HCT116 (cell line): ENCODE results near the gene HIVEP2. TPM values are rescaled to one million over a fixed set of nuclear protein-coding genes. Genes with fewer than 3 reads are reported as not detected.

Experiments used
- ATAC-seq: fragments of 200-7000 bp; cut with Tn5 transposase; 2 replicates; pipeline ENCODE4 v1.9.1; 2020; ENCODE audit warnings: mild to moderate bottlenecking, moderate library complexity
- BruUV-seq: library from RNA; stranded (reverse); fragments of 400-500 nt; replicated peaks from 2 replicates; lab custom pipeline; 2021; lab: Mats Ljungman, UMichigan
- CTCF ChIA-PET: fragments of 300-600 bp; sonication (Branson Sonifier 250); formaldehyde crosslinking; loops from one replicate; lab custom pipeline; 2021; ENCODE audit warnings: antibody characterized with exemption; lab: Charles Lee
- POLR2A ChIA-PET: fragments of 300-600, 350-600 bp; sonication (Branson Sonifier 250); formaldehyde crosslinking; loops from one replicate; lab custom pipeline; 2021; ENCODE audit warnings: antibody characterized with exemption; lab: Charles Lee
- RAD21 ChIA-PET, 2 experiments: fragments of 300-600 bp; sonication (Branson Sonifier 250); formaldehyde crosslinking; loops; one replicate each; lab custom pipeline; 2023; ENCODE audit warnings: low total read pairs in 2 of 2; ENCODE audit not compliant: uncharacterized antibody in 2 of 2, unreplicated experiment in 2 of 2, low non-redundant PET in 1 of 2; lab: Charles Lee
- DNase-seq: peaks from one replicate; pipeline ENCODE4 v3.0.0-alpha.2; 2010; ENCODE audit warnings: low read depth, low spot score
- H2AFZ ChIP-seq: fragments of 200-600 bp; shearing (Covaris generic), sonication (generic); 2 replicates; pipeline ENCODE4 v1.6.1; 2017; ENCODE audit warnings: low read depth, mixed run types, mixed read lengths, antibody characterized with exemption, low read length; ENCODE audit not compliant: poor library complexity, severe bottlenecking
- H3K27ac ChIP-seq: 2 replicates; pipeline ENCODE4 v1.5.1; 2012; ENCODE audit warnings: low read depth, low read length
- H3K27me3 ChIP-seq: fragments of 200-600 bp; sonication (generic); 2 replicates; pipeline ENCODE4 v1.6.1; 2016; ENCODE audit warnings: mixed run types, low read length, mixed read lengths; ENCODE audit not compliant: insufficient read depth
- H3K36me3 ChIP-seq, 2 experiments: fragments of 200-500 bp in 1 of 2; fragments of 200-600 bp in 1 of 2; sonication (Bioruptor generic) in 1 of 2; sonication (generic) in 1 of 2; 2 replicates each; pipeline versions ENCODE4 v1.5.1 to v1.6.1; 2014 to 2016; ENCODE audit warnings: low read length in 2 of 2, inconsistent platforms in 1 of 2, mixed read lengths in 1 of 2, mixed run types in 1 of 2; ENCODE audit not compliant: insufficient read depth in 2 of 2, control insufficient read depth in 1 of 2
- H3K4me1 ChIP-seq, 2 experiments: fragments of 200-600 bp in 1 of 2; sonication (generic) in 1 of 2; 2 replicates each; pipeline versions ENCODE4 v1.5.1 to v1.6.1; 2012 to 2017; ENCODE audit warnings: low read length in 2 of 2, inconsistent platforms in 1 of 2, mild to moderate bottlenecking in 1 of 2, mixed read lengths in 1 of 2, mixed run types in 1 of 2, moderate library complexity in 1 of 2; ENCODE audit not compliant: insufficient read depth in 2 of 2, control insufficient read depth in 1 of 2
- H3K4me2 ChIP-seq: fragments of 200-600 bp; sonication (generic); 2 replicates; pipeline ENCODE4 v1.6.1; 2017; ENCODE audit warnings: mixed run types, low read length, mixed read lengths
- H3K4me3 ChIP-seq, 2 experiments: fragments of 200-600 bp in 1 of 2; sonication (generic) in 1 of 2; replicated peaks in 1 of 2; 2 replicates each; pipeline ENCODE4 v1.5.1; 2011 to 2016; ENCODE audit warnings: low read length in 2 of 2, control low read depth in 1 of 2, low read depth in 1 of 2, mild to moderate bottlenecking in 1 of 2, mixed read lengths in 1 of 2, mixed run types in 1 of 2
- H3K79me2 ChIP-seq: fragments of 200-600 bp; sonication (generic); 2 replicates; pipeline ENCODE4 v1.6.1; 2017; ENCODE audit warnings: mild to moderate bottlenecking, mixed run types, low read length, moderate library complexity, mixed read lengths; ENCODE audit not compliant: insufficient read depth
- H3K9ac ChIP-seq: fragments of 200-600 bp; sonication (generic); 2 replicates; pipeline ENCODE4 v1.6.1; 2016; ENCODE audit warnings: low read length, mixed read lengths
- H3K9me2 ChIP-seq: fragments of 200-600 bp; sonication (generic), shearing (Covaris generic); 2 replicates; pipeline ENCODE4 v1.6.1; 2017; ENCODE audit warnings: mixed run types, mild to moderate bottlenecking, moderate library complexity; ENCODE audit not compliant: insufficient read depth
- H3K9me3 ChIP-seq, 2 experiments: fragments of 200-500 bp in 1 of 2; fragments of 200-600 bp in 1 of 2; sonication (Bioruptor generic) in 1 of 2; sonication (generic) in 1 of 2; 2 replicates each; pipeline ENCODE4 v1.6.1; 2014 to 2017; ENCODE audit warnings: low read length in 2 of 2, mixed read lengths in 2 of 2, inconsistent platforms in 1 of 2, low read depth in 1 of 2, mild to moderate bottlenecking in 1 of 2, mixed run types in 1 of 2, moderate library complexity in 1 of 2; ENCODE audit not compliant: control insufficient read depth in 1 of 2, insufficient read depth in 1 of 2
- H4K20me1 ChIP-seq: fragments of 200-600 bp; sonication (generic), shearing (Covaris generic); 2 replicates; pipeline ENCODE4 v1.6.1; 2017; ENCODE audit warnings: mixed run types, mild to moderate bottlenecking, moderate library complexity; ENCODE audit not compliant: insufficient read depth
- EGR1 ChIP-seq: IDR thresholded peaks from 2 replicates; pipeline ENCODE4 v1.6.1; 2012; ENCODE audit warnings: low read depth
- ELF1 ChIP-seq: IDR thresholded peaks from 2 replicates; pipeline ENCODE4 v1.6.1; 2012; ENCODE audit warnings: low read depth, borderline replicate concordance
- EZH2 ChIP-seq: fragments of 200-600 bp; sonication (generic); IDR thresholded peaks from 2 replicates; pipeline ENCODE4 v1.6.1; 2017; ENCODE audit warnings: antibody characterized with exemption, mixed run types
- FOSL1 ChIP-seq: IDR thresholded peaks from 2 replicates; pipeline ENCODE4 v1.6.1; 2012; ENCODE audit warnings: low read depth
- JUND ChIP-seq: IDR thresholded peaks from 2 replicates; pipeline ENCODE4 v1.6.1; 2012
- POLR2AphosphoS5 ChIP-seq: IDR thresholded peaks from 2 replicates; pipeline ENCODE4 v1.6.1; 2011; ENCODE audit warnings: mild to moderate bottlenecking, low read depth, low read length, moderate library complexity
- RAD21 ChIP-seq: IDR thresholded peaks from 2 replicates; pipeline ENCODE4 v1.6.1; 2012; ENCODE audit warnings: low read depth, mild to moderate bottlenecking
- SIN3A ChIP-seq: IDR thresholded peaks from 2 replicates; pipeline ENCODE4 v1.6.1; 2012; ENCODE audit warnings: low read depth
- YY1 ChIP-seq: IDR thresholded peaks from 2 replicates; pipeline ENCODE4 v1.6.1; 2011; ENCODE audit warnings: low read length, low read depth, moderate library complexity, mild to moderate bottlenecking; ENCODE audit not compliant: insufficient replicate concordance; ENCODE audit errors: extremely low read depth
- ZNF274 ChIP-seq: fragments of 200-500 bp; sonication (Bioruptor generic); IDR thresholded peaks from 2 replicates; pipeline ENCODE4 v1.6.1; 2014; ENCODE audit warnings: mild to moderate bottlenecking, low read depth, low read length, inconsistent platforms
- intact Hi-C: fragments of 100-400 bp; cut with micrococcal nuclease; formaldehyde crosslinking; loops from 2 replicates; pipeline ENCODE4 v1.10.0; 2022
- total RNA-seq: library from RNA; stranded (reverse); gene quantifications from one replicate; pipeline ENCODE4 v1.2.1, GENCODE V29; 2021; ENCODE audit not compliant: unreplicated experiment
- TF ChIP-seq, protein P1 (sequence below): IDR thresholded peaks from 2 replicates; pipeline ENCODE4 v1.6.1; 2012; ENCODE audit warnings: low read depth
- TF ChIP-seq, protein P2 (sequence below): IDR thresholded peaks from 2 replicates; pipeline ENCODE4 v1.6.1; 2012
- TF ChIP-seq, protein P3 (sequence below), 3 experiments: fragments of 200-600 bp in 1 of 3; sonication (generic) in 1 of 3; IDR thresholded peaks in 2 of 3; conservative IDR thresholded peaks in 1 of 3; 2 replicates each; pipeline ENCODE4 v1.5.1; 2012 to 2017; ENCODE audit warnings: low read depth in 2 of 3, low read length in 2 of 3, antibody characterized with exemption in 1 of 3, borderline replicate concordance in 1 of 3, control low read depth in 1 of 3, mild to moderate bottlenecking in 1 of 3, mixed read lengths in 1 of 3, mixed run types in 1 of 3, moderate library complexity in 1 of 3; ENCODE audit not compliant: insufficient read depth in 1 of 3

Gene HIVEP2
- total RNA-seq, 1 experiment from 2014 or later = 8.1 TPM

DNA sequence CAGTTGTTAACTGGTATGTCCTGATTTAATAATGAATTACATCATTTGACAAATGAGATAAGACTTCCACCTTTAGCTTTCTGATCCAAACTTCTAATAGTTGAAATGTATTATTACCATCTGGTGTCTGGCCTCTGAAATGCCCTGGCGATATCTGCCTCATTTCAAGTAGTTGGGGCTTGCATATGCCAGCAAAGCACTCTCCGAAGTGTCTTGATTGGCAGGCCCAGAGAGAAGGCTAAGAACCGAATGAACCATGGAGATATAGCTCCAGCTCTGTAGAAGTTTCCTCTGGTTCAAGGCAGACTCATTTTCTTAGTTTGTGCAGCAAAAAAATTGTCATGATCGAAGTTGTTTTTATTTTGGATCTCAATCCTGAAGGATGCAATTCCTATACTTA is 13.4 kb upstream of the HIVEP2 start:
- H2AFZ ChIP-seq = no peak overlapping the region
- DNase-seq = no peak
- ATAC-seq = no peak
- no TSS peak for BruUV-seq
- H3K9me3 ChIP-seq = no peaks in the 10 kb centered on the region
- RAD21 ChIA-PET = no interaction called here
- H3K4me1 ChIP-seq = no peaks in the 10 kb centered on the region
- no peaks in the 10 kb centered on the region for H3K79me2 ChIP-seq
- CTCF ChIA-PET = no interaction called here
- H3K4me3 ChIP-seq = no peak overlapping the region
- no peak overlapping the region for H3K27ac ChIP-seq
- no peaks in the 10 kb centered on the region for H3K9me2 ChIP-seq
- no peaks in the 10 kb centered on the region for H3K27me3 ChIP-seq
- POLR2A ChIA-PET = no interaction called here
- no peaks in the 10 kb centered on the region for H3K36me3 ChIP-seq
- H3K9ac ChIP-seq = no peak overlapping the region
- H4K20me1 ChIP-seq = no peaks in the 10 kb centered on the region
- intact Hi-C loops = no loop called here
- TF ChIP-seq, protein P1, sequence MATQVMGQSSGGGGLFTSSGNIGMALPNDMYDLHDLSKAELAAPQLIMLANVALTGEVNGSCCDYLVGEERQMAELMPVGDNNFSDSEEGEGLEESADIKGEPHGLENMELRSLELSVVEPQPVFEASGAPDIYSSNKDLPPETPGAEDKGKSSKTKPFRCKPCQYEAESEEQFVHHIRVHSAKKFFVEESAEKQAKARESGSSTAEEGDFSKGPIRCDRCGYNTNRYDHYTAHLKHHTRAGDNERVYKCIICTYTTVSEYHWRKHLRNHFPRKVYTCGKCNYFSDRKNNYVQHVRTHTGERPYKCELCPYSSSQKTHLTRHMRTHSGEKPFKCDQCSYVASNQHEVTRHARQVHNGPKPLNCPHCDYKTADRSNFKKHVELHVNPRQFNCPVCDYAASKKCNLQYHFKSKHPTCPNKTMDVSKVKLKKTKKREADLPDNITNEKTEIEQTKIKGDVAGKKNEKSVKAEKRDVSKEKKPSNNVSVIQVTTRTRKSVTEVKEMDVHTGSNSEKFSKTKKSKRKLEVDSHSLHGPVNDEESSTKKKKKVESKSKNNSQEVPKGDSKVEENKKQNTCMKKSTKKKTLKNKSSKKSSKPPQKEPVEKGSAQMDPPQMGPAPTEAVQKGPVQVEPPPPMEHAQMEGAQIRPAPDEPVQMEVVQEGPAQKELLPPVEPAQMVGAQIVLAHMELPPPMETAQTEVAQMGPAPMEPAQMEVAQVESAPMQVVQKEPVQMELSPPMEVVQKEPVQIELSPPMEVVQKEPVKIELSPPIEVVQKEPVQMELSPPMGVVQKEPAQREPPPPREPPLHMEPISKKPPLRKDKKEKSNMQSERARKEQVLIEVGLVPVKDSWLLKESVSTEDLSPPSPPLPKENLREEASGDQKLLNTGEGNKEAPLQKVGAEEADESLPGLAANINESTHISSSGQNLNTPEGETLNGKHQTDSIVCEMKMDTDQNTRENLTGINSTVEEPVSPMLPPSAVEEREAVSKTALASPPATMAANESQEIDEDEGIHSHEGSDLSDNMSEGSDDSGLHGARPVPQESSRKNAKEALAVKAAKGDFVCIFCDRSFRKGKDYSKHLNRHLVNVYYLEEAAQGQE = no peak
- TF ChIP-seq, protein P2, sequence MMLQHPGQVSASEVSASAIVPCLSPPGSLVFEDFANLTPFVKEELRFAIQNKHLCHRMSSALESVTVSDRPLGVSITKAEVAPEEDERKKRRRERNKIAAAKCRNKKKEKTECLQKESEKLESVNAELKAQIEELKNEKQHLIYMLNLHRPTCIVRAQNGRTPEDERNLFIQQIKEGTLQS = no peak
- TF ChIP-seq YY1 = no peak
- no peak overlapping the region for H3K4me2 ChIP-seq

DNA sequence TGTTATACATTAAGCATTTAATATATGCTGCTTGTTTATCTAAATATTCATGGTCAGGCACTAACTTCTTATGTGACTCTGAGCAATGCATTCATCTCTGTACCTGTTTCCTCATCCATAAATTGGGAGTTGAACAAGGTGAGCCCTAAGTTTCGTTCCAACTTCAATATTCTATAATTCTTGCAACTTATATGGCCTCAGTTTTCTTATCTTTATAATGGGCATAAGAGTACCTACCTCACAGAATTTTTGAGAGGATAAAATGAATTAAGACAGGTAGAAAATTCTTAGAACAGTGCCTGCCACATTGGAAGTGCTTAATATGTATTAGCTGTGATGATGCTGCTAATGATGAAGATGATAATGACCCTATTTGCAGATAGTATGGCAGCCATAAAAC is 11.8 kb upstream of the HIVEP2 start:
- RAD21 ChIA-PET = no interaction called here
- TF ChIP-seq ZNF274 = no peak
- TF ChIP-seq FOSL1 = no peak
- no peak for TF ChIP-seq POLR2AphosphoS5
- TF ChIP-seq, protein P3, sequence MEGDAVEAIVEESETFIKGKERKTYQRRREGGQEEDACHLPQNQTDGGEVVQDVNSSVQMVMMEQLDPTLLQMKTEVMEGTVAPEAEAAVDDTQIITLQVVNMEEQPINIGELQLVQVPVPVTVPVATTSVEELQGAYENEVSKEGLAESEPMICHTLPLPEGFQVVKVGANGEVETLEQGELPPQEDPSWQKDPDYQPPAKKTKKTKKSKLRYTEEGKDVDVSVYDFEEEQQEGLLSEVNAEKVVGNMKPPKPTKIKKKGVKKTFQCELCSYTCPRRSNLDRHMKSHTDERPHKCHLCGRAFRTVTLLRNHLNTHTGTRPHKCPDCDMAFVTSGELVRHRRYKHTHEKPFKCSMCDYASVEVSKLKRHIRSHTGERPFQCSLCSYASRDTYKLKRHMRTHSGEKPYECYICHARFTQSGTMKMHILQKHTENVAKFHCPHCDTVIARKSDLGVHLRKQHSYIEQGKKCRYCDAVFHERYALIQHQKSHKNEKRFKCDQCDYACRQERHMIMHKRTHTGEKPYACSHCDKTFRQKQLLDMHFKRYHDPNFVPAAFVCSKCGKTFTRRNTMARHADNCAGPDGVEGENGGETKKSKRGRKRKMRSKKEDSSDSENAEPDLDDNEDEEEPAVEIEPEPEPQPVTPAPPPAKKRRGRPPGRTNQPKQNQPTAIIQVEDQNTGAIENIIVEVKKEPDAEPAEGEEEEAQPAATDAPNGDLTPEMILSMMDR (IDR thresholded peaks at IDR 0.05 in 2 of 3, conservative IDR thresholded peaks at IDR 0.05 in 1 of 3; ENCODE audit: borderline replicate concordance in 1 of 3, insufficient read depth in 1 of 3, low read depth in 2 of 3, low read length in 2 of 3) = no peak
- no peak for TF ChIP-seq RAD21
- no peak for TF ChIP-seq JUND
- no peak for TF ChIP-seq ELF1
- TF ChIP-seq EGR1 = no peak
- no peak for TF ChIP-seq SIN3A
- TF ChIP-seq EZH2 = no peak

More for the DNA sequence above, 11.8 kb upstream of the HIVEP2 start:
- Histone ChIP-seq H3K27ac (no peak overlapping the region), H3K4me3 (no peak overlapping the region), H3K79me2 (no peaks in the 10 kb centered on the region), H2AFZ (no peak overlapping the region), H4K20me1 (no peaks in the 10 kb centered on the region), H3K4me1 (no peaks in the 10 kb centered on the region), H3K27me3 (no peaks in the 10 kb centered on the region), H3K9me2 (no peaks in the 10 kb centered on the region), H3K4me2 (no peak overlapping the region), H3K9ac (no peak overlapping the region), H3K9me3 (no peaks in the 10 kb centered on the region), H3K36me3 (no peaks in the 10 kb centered on the region)
- DNase-seq = no peak
- POLR2A ChIA-PET = no interaction called here
- CTCF ChIA-PET = no interaction called here
- intact Hi-C loops = no loop called here
- no TSS peak for BruUV-seq
- no peak for ATAC-seq
